Lung (tissue), 12 donors: ENCODE measurements around the gene SAMHD1. TPM values are rescaled to one million over a fixed set of nuclear protein-coding genes. Genes with fewer than 3 reads are reported as not detected.

Experiments used
- ATAC-seq: fragments of 200-7000 bp; cut with Tn5 transposase; one replicate; pipeline ENCODE4 v1.9.1; 2020; ENCODE audit warnings: moderate number of reproducible peaks; ENCODE audit not compliant: insufficient read depth, low FRiP score
- DNase-seq, 3 donors: peaks; one replicate each; pipeline ENCODE4 v3.0.0-alpha.2; 2013 to 2017
- H3K27ac ChIP-seq, 2 donors: one replicate each; pipeline ENCODE4 v1.5.1; 2013; ENCODE audit warnings: mild to moderate bottlenecking in 2 of 2, moderate library complexity in 2 of 2, control low read depth in 1 of 2, inconsistent platforms in 1 of 2, low read depth in 1 of 2, low read length in 1 of 2
- H3K27me3 ChIP-seq, 3 donors: one replicate each; pipeline ENCODE4 v1.5.1; 2013; ENCODE audit warnings: low read length in 2 of 3; ENCODE audit not compliant: control insufficient read depth in 3 of 3, insufficient read depth in 3 of 3
- H3K36me3 ChIP-seq, 4 donors: one replicate each; pipeline ENCODE4 v1.5.1; 2013; ENCODE audit warnings: low read length in 4 of 4, mild to moderate bottlenecking in 1 of 4, moderate library complexity in 1 of 4; ENCODE audit not compliant: control insufficient read depth in 4 of 4, insufficient read depth in 4 of 4
- H3K4me1 ChIP-seq, 5 donors: one replicate each; pipeline ENCODE4 v1.5.1; 2013; ENCODE audit warnings: low read length in 5 of 5, mild to moderate bottlenecking in 2 of 5, moderate library complexity in 1 of 5; ENCODE audit not compliant: control insufficient read depth in 5 of 5, insufficient read depth in 5 of 5
- H3K4me3 ChIP-seq: one replicate; pipeline ENCODE4 v1.5.1; 2013; ENCODE audit warnings: mild to moderate bottlenecking, control low read depth, moderate library complexity
- H3K9ac ChIP-seq, 2 donors: one replicate each; pipeline ENCODE4 v1.5.1; 2013; ENCODE audit warnings: low read length in 2 of 2, control low read depth in 1 of 2; ENCODE audit not compliant: insufficient read depth in 1 of 2
- H3K9me3 ChIP-seq, 4 donors: one replicate each; pipeline ENCODE4 v1.5.1; 2013; ENCODE audit warnings: low read length in 3 of 4, mild to moderate bottlenecking in 1 of 4, moderate library complexity in 1 of 4; ENCODE audit not compliant: control insufficient read depth in 4 of 4, insufficient read depth in 3 of 4
- WGBS, 2 donors: extraction: QIAGEN DNeasy Blood & Tissue Kit; methylation state at CpG; one replicate each; pipeline ENCODE4 v1.1.7; 2013; 5-methylcytosine and 5-hydroxymethylcytosine counted together
- polyA plus RNA-seq, 2 donors: library from polyadenylated mRNA; stranded (reverse); fragments of 200-250 nt; gene quantifications; one replicate each; pipeline ENCODE4 v1.2.1, GENCODE V29; 2013
- total RNA-seq, 2 donors: library from RNA; depleted of rRNA in 1 of 2; stranded (reverse); fragments of >200 nt in 1 of 2; gene quantifications; one replicate each; pipeline ENCODE4 v1.2.1, GENCODE V29; 2014 to 2021
- TF ChIP-seq, protein P1 (sequence below): IDR thresholded peaks from 2 replicates; pipeline ENCODE4 v1.5.1; 2012; ENCODE audit warnings: mild to moderate bottlenecking; ENCODE audit errors: control extremely low read depth, extremely low read depth
- donor health status: control.
- donor health status: control.
- donor health status: Bipolar disorder and iron deficiency.
- donor health status: healthy.
- donor health status: DM: yes; HTN: yes; CAD: no.

Gene SAMHD1
- total and polyA plus RNA-seq, 4 donors, result 59.7 to 184 (median 90.9) TPM

GRCh38 chr20:36865076-36865860, 86.2 kb downstream of the SAMHD1 start:
- Histone ChIP-seq H3K9me3 (no peaks in the 10 kb centered on the region), H3K4me3 (no peak overlapping the region), H3K4me1 (peaks cover 0 to 30% (median 10%) of the 10 kb centered on the region in 5 donors), H3K27ac (no peak overlapping the region), H3K27me3 (no peaks in the 10 kb centered on the region), H3K9ac (peak overlapping the region in 1 of 2 donors; percentile 32), H3K36me3 (peaks cover 0 to 11% (median 0%) of the 10 kb centered on the region in 4 donors)
- ATAC-seq (no peak), DNase-seq (peak in 1 of 3 donors; percentile 29)
- TF ChIP-seq, protein P1, sequence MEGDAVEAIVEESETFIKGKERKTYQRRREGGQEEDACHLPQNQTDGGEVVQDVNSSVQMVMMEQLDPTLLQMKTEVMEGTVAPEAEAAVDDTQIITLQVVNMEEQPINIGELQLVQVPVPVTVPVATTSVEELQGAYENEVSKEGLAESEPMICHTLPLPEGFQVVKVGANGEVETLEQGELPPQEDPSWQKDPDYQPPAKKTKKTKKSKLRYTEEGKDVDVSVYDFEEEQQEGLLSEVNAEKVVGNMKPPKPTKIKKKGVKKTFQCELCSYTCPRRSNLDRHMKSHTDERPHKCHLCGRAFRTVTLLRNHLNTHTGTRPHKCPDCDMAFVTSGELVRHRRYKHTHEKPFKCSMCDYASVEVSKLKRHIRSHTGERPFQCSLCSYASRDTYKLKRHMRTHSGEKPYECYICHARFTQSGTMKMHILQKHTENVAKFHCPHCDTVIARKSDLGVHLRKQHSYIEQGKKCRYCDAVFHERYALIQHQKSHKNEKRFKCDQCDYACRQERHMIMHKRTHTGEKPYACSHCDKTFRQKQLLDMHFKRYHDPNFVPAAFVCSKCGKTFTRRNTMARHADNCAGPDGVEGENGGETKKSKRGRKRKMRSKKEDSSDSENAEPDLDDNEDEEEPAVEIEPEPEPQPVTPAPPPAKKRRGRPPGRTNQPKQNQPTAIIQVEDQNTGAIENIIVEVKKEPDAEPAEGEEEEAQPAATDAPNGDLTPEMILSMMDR, result no peak
- 75 to 84% methylated on average over 9 of the region's 9 CpGs for WGBS, 2 donors

DNA sequence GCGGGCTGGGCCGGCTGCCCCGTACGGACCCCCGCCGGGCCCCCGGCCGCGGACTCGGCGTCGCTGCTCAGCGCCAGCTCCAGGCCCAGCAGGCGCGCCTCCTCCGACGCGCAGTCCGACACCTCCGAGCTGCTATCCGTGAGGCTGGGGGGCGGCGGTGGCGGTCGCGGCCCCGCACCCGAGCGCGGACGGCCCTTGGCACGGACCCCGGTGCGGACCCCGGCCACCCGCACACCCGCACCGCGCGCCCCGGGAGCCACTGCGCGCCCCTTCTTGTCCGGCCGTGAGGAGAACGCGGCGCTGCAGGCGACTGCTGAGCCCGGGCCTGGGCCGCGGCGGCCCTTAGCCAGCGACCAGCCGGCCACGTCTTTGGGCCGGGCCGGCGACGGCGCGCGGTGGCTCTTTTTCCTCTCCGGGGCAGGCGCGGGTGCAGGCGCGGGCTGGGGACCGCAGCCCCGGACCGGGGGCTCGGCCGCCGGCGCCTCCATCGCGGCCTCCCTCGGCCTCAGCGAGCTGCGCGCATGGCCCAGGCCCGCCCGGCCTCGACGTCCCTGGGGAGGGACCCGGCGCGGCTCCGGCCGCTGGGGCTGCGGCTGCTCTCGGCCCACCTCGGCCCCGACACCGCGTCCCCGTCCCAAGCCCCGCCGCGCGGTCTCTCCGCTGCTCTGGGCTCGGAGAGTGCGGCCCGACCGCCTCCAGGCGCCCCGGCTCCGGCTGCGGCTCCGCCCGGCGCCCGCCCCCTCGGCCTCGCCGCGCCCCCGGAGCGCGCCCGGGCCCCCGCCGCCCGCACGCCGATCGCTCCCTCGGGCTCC, 88.4 kb downstream of the SAMHD1 start:
- TF ChIP-seq, protein P1, result no peak
- no peaks in the 10 kb centered on the region for H3K27me3 ChIP-seq
- no peak for DNase-seq
- no peak overlapping the region for H3K9ac ChIP-seq
- H3K4me3 ChIP-seq, result peak overlapping the region; percentile 63
- peaks cover 0 to 13% (median 0%) of the 10 kb centered on the region in 4 donors for H3K36me3 ChIP-seq
- no peaks in the 10 kb centered on the region for H3K9me3 ChIP-seq
- ATAC-seq, result no peak
- H3K4me1 ChIP-seq, result peaks cover 0 to 43% (median 13%) of the 10 kb centered on the region in 5 donors
- peak overlapping the region; percentile 77 to 87 for H3K27ac ChIP-seq
- 1 to 2% methylated on average over 87 to 129 of the region's 129 CpGs for WGBS, 2 donors

DNA sequence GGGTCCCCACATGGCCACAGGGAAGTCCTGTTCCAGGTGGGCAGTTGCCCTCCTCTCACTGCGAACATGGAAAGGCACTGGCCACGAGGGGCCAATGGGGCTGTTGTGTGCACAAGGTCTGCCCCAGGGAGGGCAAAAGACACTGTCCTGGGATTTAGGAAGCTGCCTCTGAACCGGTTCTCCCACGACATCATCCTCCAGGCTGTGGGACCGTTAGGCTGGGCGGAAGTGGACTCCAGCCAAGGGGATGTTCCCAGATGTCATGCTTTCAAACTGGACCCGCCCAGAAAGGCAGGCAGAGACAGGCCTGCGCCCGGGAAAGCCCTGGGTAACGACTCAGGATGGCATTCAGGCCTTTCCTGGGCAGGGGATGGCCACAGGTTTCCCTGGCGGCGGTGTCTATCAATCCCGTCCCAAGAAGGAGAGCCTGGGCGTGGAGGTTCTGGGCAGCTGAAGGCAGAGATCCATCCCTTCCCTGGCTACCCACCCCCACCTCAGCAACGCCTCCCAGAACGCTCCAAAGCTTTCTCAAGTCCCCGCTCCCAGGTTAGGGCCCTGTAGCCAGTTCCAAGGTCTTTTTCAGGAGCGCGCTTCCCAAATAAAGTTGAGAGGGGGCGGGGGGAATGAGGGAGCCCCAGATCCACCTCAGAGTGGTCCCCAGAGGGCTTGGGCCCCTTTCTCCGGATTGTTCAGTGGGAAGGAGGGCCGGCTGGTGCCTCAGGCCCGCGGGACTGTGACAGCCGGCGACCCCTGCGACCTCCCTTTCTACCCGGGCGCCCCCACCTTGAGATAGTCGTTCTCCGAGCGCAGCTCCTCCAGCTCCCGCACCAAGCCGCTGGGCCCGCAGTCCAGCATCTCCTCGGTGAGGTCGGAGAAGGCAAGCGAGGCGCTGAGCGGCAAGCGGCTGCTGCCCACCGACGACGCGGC, 89.4 kb downstream of the SAMHD1 start:
- WGBS, 2 donors, result 26 to 37% methylated on average over 43 to 45 of the region's 45 CpGs
- DNase-seq, result peak; percentile 88 to 94 (median 92)
- TF ChIP-seq, protein P1, result no peak
- H3K36me3 ChIP-seq, result peaks cover 0 to 13% (median 0%) of the 10 kb centered on the region in 4 donors
- H3K4me1 ChIP-seq, result peaks cover 0 to 44% (median 14%) of the 10 kb centered on the region in 5 donors
- no peaks in the 10 kb centered on the region for H3K9me3 ChIP-seq
- peak overlapping the region; percentile 63 for H3K4me3 ChIP-seq
- ATAC-seq, result peak; percentile 66
- peak overlapping the region; percentile 77 to 87 for H3K27ac ChIP-seq
- H3K9ac ChIP-seq, result peak overlapping the region; percentile 3 to 82
- no peaks in the 10 kb centered on the region for H3K27me3 ChIP-seq
